Cerebellar cortex (tissue), 1 donor: Measurements from ENCODE around the gene ARTN.

ENCODE experiments used
- DNase-seq: peaks from one replicate; pipeline ENCODE4 v3.0.0-alpha.2; 2015; ENCODE audit warnings: low spot score

ARTN gene

GRCh38 chr1:43947874-43948437, 14.4 kb downstream of the ARTN start:
- no peak for DNase-seq

GRCh38 chr1:43949678-43950077, 16.1 kb downstream of the ARTN start:
- DNase-seq: no peak

- no peak for DNase-seq
Observed at GRCh38 chr1:43951021-43951985, 17.7 kb downstream of the ARTN start.

- DNase-seq: peak; percentile 56
Observed at GRCh38 chr1:43952731-43953346, 19.2 kb downstream of the ARTN start.

- DNase-seq: no peak
Observed at GRCh38 chr1:43953361-43953760, 19.8 kb downstream of the ARTN start.

- DNase-seq: no peak
Observed at GRCh38 chr1:43954036-43954435, 20.4 kb downstream of the ARTN start.

- DNase-seq: no peak
Observed at GRCh38 chr1:43956234-43956633, 22.6 kb downstream of the ARTN start.

- no peak for DNase-seq
Observed at GRCh38 chr1:43957407-43958040, 23.9 kb downstream of the ARTN start.

- DNase-seq: no peak
Observed at GRCh38 chr1:43958351-43959255, 25.0 kb downstream of the ARTN start.

GRCh38 chr1:43960798-43961197, 27.2 kb downstream of the ARTN start:
- DNase-seq: no peak

- no peak for DNase-seq
Observed at GRCh38 chr1:43961692-43962091, 28.1 kb downstream of the ARTN start.

GRCh38 chr1:43962324-43962723, 28.7 kb downstream of the ARTN start:
- DNase-seq: no peak

- no peak for DNase-seq
Observed at GRCh38 chr1:43963006-43963405, 29.4 kb downstream of the ARTN start.

- no peak for DNase-seq
Observed at GRCh38 chr1:43963890-43964289, 30.3 kb downstream of the ARTN start.

GRCh38 chr1:43965316-43965715, 31.7 kb downstream of the ARTN start:
- no peak for DNase-seq

- no peak for DNase-seq
Observed at GRCh38 chr1:43968348-43968948, 34.8 kb downstream of the ARTN start.

- no peak for DNase-seq
Observed at GRCh38 chr1:43969416-43969745, 35.8 kb downstream of the ARTN start.

- peak; percentile 99 for DNase-seq
Observed at GRCh38 chr1:43969746-43970466, 36.3 kb downstream of the ARTN start, which contains the start of gene DPH2. DPH2 (plus strand) TSS chr1:43970010; CDS start chr1:43970176, 166 bp downstream.

GRCh38 chr1:43970502-43970901, 36.9 kb downstream of the ARTN start:
- no peak for DNase-seq

GRCh38 chr1:43970911-43971310, 37.3 kb downstream of the ARTN start:
- no peak for DNase-seq
